GM12878 (cell line): Measurements from ENCODE around the gene RIOK1.

ENCODE experiments used
- NR2C2 ChIP-seq: IDR thresholded peaks from 2 replicates; pipeline ENCODE4 v1.6.1; 2011; ENCODE audit warnings: borderline replicate concordance, low read depth; ENCODE audit not compliant: control insufficient read depth, insufficient read length
- TAF1 ChIP-seq: IDR thresholded peaks from 2 replicates; pipeline ENCODE4 v1.6.1; 2011; ENCODE audit warnings: mild to moderate bottlenecking, low read depth, low read length, borderline replicate concordance

DNA sequence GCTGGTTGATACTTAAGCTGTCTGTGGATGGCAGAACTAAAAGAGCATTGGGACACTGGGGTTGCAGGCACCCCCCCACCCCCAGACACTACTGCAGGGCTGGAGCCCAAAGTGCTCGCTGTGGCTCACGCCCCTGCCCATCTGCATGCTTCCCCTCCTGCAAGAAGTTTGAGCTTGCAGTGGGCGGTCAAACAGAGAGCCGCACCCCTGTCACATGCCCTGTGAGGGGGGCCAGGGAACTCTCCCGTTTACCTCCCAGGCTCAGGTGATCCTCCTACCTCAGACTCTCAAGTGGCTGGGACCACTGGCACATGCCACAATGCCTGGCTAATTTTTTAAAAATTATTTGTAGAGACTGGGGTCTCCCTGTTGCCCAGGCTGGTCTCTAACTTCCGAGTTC lies 63.3 kb downstream of the RIOK1 start:
- TF ChIP-seq TAF1 (no peak), NR2C2 (no peak)
